Measurements from ENCODE around the gene LEFTY2. TPM values are rescaled to one million over a fixed set of nuclear protein-coding genes. Genes with fewer than 3 reads are reported as not detected.

LEFTY2 gene
- total and polyA plus RNA-seq, 4 donors: 0.09 to 0.24 TPM; not detected in 2

DNA sequence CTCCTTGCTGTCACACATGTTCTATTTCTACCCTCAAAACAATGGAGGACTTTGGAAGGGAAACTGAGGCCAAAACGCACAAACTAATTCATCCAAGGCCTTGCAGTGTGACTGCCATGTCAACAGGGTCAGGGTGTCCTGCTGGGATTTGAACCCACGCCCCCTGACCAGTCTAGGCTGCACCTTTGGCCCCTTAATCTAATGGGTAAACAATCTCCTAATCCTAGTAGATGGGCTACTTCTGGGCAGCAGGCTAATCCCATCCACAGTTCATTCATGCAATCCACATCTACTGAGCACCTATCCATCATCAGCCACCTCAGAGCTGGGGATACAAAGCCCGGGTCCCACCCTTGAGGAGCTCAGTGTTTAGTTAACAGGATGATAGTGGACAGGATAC is 17.0 kb upstream of the LEFTY2 start:
- no peak overlapping the region for H3K27ac ChIP-seq (ENCODE audit: low read depth in 1 of 2, low read length in 2 of 2)
- WGBS: 65% methylated on average over 3 of the region's 3 CpGs

More for the DNA sequence above, 17.0 kb upstream of the LEFTY2 start:
- DNase-seq (ENCODE audit: low spot score): no peak
- H3K9me3 ChIP-seq (ENCODE audit: control insufficient read depth in 4 of 4, low read length in 3 of 4): no peaks in the 10 kb centered on the region
- H3K4me3 ChIP-seq (ENCODE audit: low read depth in 1 of 3, low read length in 3 of 3): no peak overlapping the region
- TF ChIP-seq JUND (IDR thresholded peaks at IDR 0.05) (no peak), HNF4G (IDR thresholded peaks at IDR 0.05) (no peak), SP1 (IDR thresholded peaks at IDR 0.05) (no peak), REST (IDR thresholded peaks at IDR 0.05) (no peak), FOXA1 (IDR thresholded peaks at IDR 0.05) (no peak), RXRA (IDR thresholded peaks at IDR 0.05) (no peak), FOXA2 (IDR thresholded peaks at IDR 0.05) (no peak), RAD21 (IDR thresholded peaks at IDR 0.05) (no peak), ZBTB33 (IDR thresholded peaks at IDR 0.05) (no peak), EGR1 (IDR thresholded peaks at IDR 0.05; ENCODE audit: low read depth in 2 of 2) (no peak), TAF1 (conservative IDR thresholded peaks at IDR 0.05) (no peak), ATF3 (IDR thresholded peaks at IDR 0.05) (no peak), HNF4A (conservative IDR thresholded peaks at IDR 0.05) (no peak)
- TF ChIP-seq, protein P1, sequence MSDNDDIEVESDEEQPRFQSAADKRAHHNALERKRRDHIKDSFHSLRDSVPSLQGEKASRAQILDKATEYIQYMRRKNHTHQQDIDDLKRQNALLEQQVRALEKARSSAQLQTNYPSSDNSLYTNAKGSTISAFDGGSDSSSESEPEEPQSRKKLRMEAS (IDR thresholded peaks at IDR 0.05): no peak
- TF ChIP-seq, protein P2, sequence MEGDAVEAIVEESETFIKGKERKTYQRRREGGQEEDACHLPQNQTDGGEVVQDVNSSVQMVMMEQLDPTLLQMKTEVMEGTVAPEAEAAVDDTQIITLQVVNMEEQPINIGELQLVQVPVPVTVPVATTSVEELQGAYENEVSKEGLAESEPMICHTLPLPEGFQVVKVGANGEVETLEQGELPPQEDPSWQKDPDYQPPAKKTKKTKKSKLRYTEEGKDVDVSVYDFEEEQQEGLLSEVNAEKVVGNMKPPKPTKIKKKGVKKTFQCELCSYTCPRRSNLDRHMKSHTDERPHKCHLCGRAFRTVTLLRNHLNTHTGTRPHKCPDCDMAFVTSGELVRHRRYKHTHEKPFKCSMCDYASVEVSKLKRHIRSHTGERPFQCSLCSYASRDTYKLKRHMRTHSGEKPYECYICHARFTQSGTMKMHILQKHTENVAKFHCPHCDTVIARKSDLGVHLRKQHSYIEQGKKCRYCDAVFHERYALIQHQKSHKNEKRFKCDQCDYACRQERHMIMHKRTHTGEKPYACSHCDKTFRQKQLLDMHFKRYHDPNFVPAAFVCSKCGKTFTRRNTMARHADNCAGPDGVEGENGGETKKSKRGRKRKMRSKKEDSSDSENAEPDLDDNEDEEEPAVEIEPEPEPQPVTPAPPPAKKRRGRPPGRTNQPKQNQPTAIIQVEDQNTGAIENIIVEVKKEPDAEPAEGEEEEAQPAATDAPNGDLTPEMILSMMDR (IDR thresholded peaks at IDR 0.05; ENCODE audit: low read depth, low read length, missing input control): no peak
- H3K4me1 ChIP-seq (ENCODE audit: control insufficient read depth in 4 of 4, insufficient read depth in 4 of 4, low read length in 3 of 4): no peaks in the 10 kb centered on the region
- no peaks in the 10 kb centered on the region for H3K27me3 ChIP-seq (ENCODE audit: control insufficient read depth in 4 of 4, insufficient read depth in 4 of 4, low read length in 3 of 4)
- no peaks in the 10 kb centered on the region for H3K36me3 ChIP-seq (ENCODE audit: control insufficient read depth in 4 of 4, insufficient read depth in 3 of 4, low read depth in 1 of 4, low read length in 3 of 4)
- no peak overlapping the region for H3K9ac ChIP-seq (ENCODE audit: low read depth in 1 of 2, low read length in 2 of 2)
